Epidermal melanocyte (primary cell): Measurements from ENCODE around the gene ZNF835.
"Not testable (repeated sequence)": the region's sequence is repeated elsewhere in the genome, so short reads cannot be mapped to it uniquely, and the experiment has no call there.

ENCODE experiments used
- DNase-seq: peaks from one replicate; pipeline ENCODE4 v3.0.0; 2011; ENCODE audit warnings: low spot score; ENCODE audit not compliant: insufficient read length

ZNF835 gene

DNA sequence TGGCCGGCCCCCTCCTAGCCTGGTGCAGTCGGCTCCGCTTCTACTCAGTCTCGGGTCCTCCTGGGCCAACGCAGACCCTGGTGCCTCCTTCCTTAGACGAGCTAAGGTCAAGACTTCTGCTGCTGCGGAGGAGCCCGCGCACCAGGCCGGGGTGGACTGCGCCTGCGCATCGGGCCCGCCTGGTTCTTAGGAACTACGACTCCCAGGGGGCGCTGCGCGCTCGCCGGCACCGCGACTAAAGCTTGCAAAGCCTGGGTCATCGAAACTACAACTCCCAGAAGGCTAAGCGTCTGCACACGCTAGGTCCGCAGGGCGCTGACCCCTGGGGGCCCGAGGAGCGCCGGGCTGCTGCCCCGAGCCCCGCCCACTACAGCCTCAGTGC is at the start of gene ZNF835:
Gene ZNF835, minus strand, starts transcription at position 145 of the 382 bp plus-strand sequence. CDS start 6,559 bp downstream, outside the sequence.
- no peak for DNase-seq

DNA sequence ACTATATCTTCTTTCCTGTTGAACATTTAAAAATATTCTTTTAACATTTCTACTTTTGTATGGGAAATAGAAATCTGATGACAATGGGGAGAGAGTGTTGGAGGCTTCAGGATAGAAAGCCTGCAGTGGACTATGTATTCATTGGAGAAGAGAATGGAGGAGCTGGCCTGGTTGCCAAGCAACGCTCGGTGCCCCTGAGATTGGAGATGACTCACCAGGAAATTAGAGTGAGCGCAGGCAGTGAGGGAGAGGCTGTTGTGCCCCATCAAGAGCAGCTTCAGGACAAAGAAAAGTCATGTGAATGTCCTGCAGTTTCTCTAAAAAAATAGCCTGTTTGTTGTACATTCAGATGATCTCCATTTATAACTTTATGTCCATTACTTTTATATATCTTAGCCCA is 48.7 kb upstream of the ZNF835 start:
- DNase-seq = no peak

- no peak for DNase-seq
Measured at GRCh38 chr19:56718231-56718630, 46.7 kb upstream of the ZNF835 start.

DNA sequence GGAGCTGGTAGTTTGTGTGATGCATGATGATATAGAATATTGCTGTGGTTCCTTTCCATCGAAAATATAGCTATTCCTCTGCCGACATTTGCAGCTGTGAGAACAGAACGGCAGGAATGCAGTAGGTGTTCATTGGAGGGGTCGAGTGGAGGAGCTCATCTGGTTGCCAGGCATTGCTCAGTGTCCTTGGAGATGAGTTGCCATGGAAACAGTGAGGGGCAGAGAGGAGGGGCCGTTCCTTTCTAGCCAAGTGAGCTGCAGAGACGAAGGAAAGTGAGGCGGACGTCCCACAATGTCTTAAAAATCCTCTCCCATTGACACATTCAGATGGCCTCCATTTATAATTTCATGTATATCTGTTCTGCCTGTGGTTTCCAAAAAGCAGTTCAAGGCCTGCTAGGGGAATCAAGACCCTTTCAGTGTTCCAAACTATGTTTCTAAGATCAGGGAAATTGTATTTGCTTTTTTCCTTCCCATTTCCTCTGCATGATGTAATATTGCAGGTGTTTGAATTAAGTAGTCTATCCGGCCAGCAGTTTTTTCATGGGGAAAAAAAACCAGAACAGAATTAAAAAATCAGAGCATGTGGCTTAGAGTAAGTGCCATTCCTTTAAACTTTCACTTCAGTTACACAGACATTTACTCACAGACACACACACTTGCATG is 41.2 kb upstream of the ZNF835 start:
- DNase-seq = no peak

GRCh38 chr19:56710437-56710836 is 38.9 kb upstream of the ZNF835 start:
- DNase-seq = no peak

GRCh38 chr19:56707821-56708220 is 36.3 kb upstream of the ZNF835 start:
- DNase-seq = no peak

DNA sequence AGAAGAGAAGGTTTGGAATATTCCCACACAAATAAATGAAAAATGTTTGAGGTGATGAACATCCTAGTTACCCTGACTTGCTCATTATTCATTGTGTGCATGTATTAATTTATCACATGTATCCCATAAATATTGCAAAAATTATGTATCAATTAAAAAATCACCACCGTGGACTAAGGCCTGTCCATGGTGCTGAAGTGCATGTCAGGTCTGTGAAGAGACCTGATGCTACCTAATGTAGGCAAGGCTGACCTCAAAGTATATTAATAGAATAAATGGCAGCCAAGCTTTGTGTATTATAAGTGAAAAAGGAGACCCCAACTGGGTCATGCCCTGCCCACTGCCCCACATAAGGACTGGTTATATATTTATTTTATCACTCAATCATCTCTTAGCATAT is 34.4 kb upstream of the ZNF835 start:
- DNase-seq = no peak

GRCh38 chr19:56701895-56702294 is 30.3 kb upstream of the ZNF835 start:
- DNase-seq = no peak

- no peak for DNase-seq
Measured at GRCh38 chr19:56699552-56699951, 28.0 kb upstream of the ZNF835 start.

DNA sequence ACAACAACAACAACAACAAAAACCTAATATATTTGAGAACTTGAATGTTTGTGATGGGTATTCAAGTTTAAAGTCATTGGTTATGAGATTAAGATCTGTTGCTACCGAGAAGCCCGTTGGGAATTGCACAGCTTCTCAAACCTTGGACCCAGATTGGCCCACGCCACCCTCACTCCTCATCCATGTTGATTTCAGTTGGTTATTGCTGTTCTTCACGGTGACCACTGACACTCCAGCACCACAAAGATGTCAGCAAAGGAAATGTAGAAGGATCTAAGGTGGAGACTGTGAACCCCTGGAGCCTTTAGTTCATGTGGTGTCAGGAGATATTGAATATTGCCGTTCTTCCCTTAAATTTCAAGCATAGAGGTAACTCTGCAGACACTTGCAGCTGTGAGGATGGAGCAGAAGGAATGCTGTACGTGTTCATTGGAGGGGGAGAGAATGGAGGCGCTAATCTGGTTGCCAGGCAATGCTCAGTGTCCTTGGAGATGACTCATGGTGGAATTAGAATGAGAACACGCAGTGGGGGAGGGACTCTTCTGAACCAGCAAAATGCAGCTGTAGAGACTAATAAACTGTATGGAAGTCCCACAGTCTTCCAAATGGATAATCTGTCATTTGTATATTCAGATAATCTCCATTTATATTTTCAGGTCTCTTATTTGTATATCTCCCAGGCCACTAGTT is 20.8 kb upstream of the ZNF835 start:
- DNase-seq = no peak

- no peak for DNase-seq
Measured at GRCh38 chr19:56690670-56691069, 19.1 kb upstream of the ZNF835 start.

DNA sequence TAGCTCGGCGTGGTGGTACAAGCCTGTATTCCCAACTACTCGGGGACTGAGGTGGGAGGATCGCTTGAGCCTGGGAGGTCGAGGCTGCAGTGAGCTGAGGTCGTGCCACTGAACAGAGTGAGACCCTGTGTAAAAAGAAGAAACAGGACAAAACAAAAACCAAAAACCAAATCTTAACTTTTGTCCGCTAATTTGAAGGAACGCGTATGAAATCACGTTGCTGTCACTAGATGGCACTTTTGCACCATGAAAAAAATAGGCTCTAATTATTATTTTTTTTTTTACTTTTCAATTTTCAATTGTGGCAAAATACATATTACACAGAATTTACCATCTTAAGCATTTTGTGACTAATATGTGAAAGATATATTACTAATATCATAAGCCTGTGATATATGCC is 17.6 kb upstream of the ZNF835 start:
- no peak for DNase-seq

- no peak for DNase-seq
Measured at GRCh38 chr19:56687031-56687430, 15.5 kb upstream of the ZNF835 start.

DNA sequence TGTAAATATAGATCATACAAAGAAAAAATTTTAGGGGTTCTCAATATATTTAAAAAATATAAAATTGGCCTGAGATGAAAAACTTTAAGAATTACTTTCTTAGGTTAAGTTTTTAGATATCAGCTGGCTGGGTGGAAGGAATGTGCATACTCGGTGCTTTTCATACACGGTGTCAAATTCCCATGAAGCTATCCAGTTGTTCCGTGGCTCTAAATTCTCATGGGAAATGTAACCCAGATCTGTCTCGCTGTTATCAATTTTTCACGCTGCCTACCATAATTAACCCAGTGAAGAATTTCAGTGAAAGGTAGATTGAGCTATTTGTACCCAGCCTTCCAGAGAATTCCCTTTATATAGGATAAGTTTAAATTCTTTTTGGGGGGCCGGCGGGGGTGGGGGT is 11.6 kb upstream of the ZNF835 start:
- no peak for DNase-seq

DNA sequence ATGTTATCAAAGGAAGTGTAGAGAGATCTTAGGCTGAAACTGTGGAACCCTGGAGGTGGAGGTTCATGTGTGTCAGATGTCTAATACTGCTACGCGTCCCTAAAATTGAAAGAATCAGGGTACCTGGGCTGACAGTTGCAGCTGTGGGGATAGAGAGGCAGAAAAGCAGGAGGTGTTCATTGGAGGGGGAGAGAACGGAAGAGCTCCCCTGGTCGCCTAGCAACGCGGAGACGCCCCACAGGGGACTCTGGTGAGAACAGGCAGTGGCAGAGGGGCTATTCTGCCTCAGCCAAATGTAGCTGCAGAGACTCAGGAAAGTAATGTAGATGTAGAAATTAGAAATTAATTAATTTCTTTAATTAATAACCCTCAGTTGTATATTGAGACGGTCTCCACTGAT is 10.1 kb upstream of the ZNF835 start:
- no peak for DNase-seq

DNA sequence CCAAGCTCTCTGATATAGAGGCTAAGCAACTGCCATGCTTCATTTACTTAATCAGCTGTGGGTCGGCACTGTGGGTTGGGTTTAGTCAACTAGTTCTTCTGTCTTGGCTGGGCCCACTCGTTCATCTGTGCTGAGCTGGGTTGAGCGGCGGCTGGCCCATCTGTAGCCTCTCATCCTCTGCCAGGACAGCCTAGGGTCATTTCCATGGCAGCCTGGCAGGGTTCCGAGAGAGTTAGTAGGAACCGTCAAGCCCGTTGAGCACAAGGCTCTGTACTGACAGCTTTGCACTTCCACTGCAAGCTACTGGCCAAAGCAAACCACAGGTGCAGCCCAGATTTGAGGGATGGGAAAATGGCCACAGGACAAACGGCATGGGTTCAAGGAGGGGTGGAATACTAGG is 6.6 kb upstream of the ZNF835 start:
- no peak for DNase-seq

GRCh38 chr19:56672610-56673009 is 1.1 kb upstream of the ZNF835 start:
- not testable (repeated sequence) for DNase-seq

- no peak for DNase-seq
Measured at GRCh38 chr19:56670961-56671612, 470 bp downstream of the ZNF835 start.

GRCh38 chr19:56670401-56670960 is 1.1 kb downstream of the ZNF835 start:
- DNase-seq = no peak

DNA sequence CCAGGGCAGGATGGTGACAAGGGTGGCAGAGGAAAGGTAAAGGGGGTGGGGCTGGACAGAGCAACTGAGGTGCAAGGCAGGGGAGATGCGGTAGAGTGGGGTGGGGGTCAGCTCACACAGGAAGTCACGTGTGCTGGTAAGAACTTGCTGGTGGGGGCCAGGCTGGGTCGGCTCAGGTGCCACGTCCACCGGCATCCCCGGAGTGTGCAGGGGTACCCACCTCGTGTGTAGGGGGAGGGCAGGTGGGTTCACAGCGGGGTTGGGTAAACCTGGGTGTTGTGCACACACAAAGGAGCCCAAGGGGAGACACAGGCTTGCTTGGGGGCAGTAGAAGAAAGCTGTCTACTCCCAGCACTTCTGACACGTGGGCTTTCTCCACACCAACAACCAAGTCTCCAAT is 2.9 kb downstream of the ZNF835 start:
- no peak for DNase-seq

GRCh38 chr19:56667311-56667870 is 4.2 kb downstream of the ZNF835 start:
- no peak for DNase-seq

GRCh38 chr19:56664511-56664910 is 7.0 kb downstream of the ZNF835 start:
- no peak for DNase-seq
